PFSK-1 (cell line): ENCODE measurements around the gene SERPINB4.

Experiments
- FOXP2 ChIP-seq: optimal IDR thresholded peaks from 2 replicates; pipeline ENCODE3; 2011; ENCODE audit warnings: borderline replicate concordance, control low read depth, inconsistent platforms; ENCODE audit not compliant: insufficient read depth; ENCODE audit errors: extremely low read length, extremely low read depth
- POLR2AphosphoS5 ChIP-seq: IDR thresholded peaks from 2 replicates; pipeline ENCODE4 v1.6.1; 2012; ENCODE audit warnings: low read depth, mild to moderate bottlenecking, control low read depth, low read length, moderate library complexity
- SIN3A ChIP-seq: IDR thresholded peaks from 2 replicates; pipeline ENCODE4 v1.6.1; 2012; ENCODE audit warnings: mild to moderate bottlenecking, low read length, moderate library complexity, borderline replicate concordance; ENCODE audit not compliant: insufficient read depth
- TAF1 ChIP-seq: IDR thresholded peaks from 2 replicates; pipeline ENCODE4 v1.6.1; 2012; ENCODE audit warnings: low read length, control low read depth, borderline replicate concordance; ENCODE audit not compliant: insufficient read depth
- TF ChIP-seq, protein P1 (sequence below), 2 experiments: IDR thresholded peaks; 2 replicates each; pipeline versions ENCODE4 v1.6.1 to v1.8.0; 2011 to 2012; ENCODE audit warnings: low read depth in 2 of 2, low read length in 2 of 2, control low read depth in 1 of 2, inconsistent platforms in 1 of 2, mild to moderate bottlenecking in 1 of 2, moderate library complexity in 1 of 2; ENCODE audit not compliant: insufficient read depth in 1 of 2

The SERPINB4 gene

DNA sequence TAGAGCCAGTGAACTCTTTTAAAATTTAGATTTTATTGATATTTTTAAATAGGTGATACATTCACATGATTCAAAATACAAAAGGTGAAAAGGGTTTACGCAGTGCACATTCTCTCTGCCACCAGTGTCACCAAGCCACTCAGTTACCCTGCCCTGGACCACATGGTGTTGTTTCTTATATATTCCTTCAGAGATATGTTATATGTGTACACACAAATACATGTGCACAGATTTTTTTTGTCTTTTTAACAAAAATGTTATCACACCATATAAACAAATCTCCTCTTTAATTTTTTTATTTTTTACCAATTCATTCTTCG is 26.2 kb downstream of the SERPINB4 start:
- TF ChIP-seq, protein P1, sequence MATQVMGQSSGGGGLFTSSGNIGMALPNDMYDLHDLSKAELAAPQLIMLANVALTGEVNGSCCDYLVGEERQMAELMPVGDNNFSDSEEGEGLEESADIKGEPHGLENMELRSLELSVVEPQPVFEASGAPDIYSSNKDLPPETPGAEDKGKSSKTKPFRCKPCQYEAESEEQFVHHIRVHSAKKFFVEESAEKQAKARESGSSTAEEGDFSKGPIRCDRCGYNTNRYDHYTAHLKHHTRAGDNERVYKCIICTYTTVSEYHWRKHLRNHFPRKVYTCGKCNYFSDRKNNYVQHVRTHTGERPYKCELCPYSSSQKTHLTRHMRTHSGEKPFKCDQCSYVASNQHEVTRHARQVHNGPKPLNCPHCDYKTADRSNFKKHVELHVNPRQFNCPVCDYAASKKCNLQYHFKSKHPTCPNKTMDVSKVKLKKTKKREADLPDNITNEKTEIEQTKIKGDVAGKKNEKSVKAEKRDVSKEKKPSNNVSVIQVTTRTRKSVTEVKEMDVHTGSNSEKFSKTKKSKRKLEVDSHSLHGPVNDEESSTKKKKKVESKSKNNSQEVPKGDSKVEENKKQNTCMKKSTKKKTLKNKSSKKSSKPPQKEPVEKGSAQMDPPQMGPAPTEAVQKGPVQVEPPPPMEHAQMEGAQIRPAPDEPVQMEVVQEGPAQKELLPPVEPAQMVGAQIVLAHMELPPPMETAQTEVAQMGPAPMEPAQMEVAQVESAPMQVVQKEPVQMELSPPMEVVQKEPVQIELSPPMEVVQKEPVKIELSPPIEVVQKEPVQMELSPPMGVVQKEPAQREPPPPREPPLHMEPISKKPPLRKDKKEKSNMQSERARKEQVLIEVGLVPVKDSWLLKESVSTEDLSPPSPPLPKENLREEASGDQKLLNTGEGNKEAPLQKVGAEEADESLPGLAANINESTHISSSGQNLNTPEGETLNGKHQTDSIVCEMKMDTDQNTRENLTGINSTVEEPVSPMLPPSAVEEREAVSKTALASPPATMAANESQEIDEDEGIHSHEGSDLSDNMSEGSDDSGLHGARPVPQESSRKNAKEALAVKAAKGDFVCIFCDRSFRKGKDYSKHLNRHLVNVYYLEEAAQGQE (IDR thresholded peaks at IDR 0.05; ENCODE audit: insufficient read depth in 1 of 2, low read depth in 2 of 2, low read length in 2 of 2): no peak
- no peak for TF ChIP-seq POLR2AphosphoS5
- no peak for TF ChIP-seq TAF1
- TF ChIP-seq FOXP2: no peak
- TF ChIP-seq SIN3A: no peak

- no peak for TF ChIP-seq SIN3A
- TF ChIP-seq POLR2AphosphoS5: no peak
- TF ChIP-seq FOXP2: no peak
- TF ChIP-seq, protein P1 (IDR thresholded peaks at IDR 0.05; ENCODE audit: insufficient read depth in 1 of 2, low read depth in 2 of 2, low read length in 2 of 2): no peak
- TF ChIP-seq TAF1: no peak
Observed at GRCh38 chr18:63617049-63617914, 26.8 kb downstream of the SERPINB4 start.

GRCh38 chr18:63613420-63613819 is 30.6 kb downstream of the SERPINB4 start:
- TF ChIP-seq, protein P1 (IDR thresholded peaks at IDR 0.05; ENCODE audit: insufficient read depth in 1 of 2, low read depth in 2 of 2, low read length in 2 of 2): no peak
- no peak for TF ChIP-seq POLR2AphosphoS5
- no peak for TF ChIP-seq SIN3A
- no peak for TF ChIP-seq FOXP2
- TF ChIP-seq TAF1: no peak

DNA sequence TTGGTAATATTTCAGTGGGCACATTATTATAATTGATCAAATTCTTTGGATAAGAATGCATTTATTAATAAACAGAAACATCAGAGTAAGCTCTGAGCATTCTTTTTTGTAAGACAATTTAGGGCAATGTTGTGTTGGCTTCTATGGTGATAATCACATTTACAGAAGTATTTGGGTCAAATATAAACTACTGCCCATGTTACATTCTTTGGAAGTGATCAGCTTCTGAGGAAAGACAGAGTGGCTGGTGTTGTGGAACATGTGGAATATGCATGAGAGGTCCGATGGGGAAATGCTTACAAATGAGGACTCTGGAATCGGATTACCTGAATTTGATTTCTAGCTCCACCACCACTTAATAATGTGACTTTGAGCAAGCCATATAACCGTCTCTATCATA is 37.5 kb downstream of the SERPINB4 start:
- TF ChIP-seq FOXP2 (no peak), POLR2AphosphoS5 (no peak)

DNA sequence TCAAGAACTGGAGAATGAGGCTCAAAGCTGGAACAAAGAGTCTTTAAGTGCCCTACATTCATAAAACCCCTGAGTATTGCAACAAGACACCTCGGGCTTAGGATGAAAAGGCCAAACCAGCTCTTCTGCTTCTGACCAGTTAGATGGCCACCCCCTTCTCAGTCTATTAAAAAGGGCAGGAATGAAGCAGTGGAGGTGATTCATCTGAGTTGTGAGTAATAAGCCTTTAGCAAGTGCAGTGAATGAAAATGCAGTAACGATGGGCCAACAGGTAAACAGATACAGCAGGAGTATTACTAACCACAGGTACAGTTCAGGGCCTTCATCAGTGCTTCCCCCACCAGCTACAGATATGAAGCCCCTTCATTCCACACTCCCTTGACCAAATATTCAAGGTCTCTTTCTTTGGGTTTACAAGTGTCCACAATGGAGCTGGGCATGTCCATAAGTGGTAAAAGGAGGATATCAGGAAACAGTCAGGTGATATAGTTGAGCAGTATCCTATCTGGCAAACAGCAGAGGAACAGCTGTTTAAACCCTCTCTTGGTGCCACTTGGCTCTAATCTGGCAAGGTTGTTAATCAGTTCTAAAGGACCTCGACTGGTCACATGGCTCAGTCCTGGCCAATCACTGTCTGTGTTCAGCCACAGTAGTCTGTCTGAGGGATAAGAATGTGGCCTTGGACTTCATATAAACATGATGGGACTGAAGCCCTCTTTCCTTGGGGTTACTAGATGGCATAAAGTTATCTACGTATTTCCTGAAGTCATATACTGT is 39.1 kb downstream of the SERPINB4 start:
- TF ChIP-seq SIN3A: no peak
- no peak for TF ChIP-seq TAF1
- no peak for TF ChIP-seq FOXP2
- TF ChIP-seq, protein P1 (IDR thresholded peaks at IDR 0.05; ENCODE audit: insufficient read depth in 1 of 2, low read depth in 2 of 2, low read length in 2 of 2): no peak
- TF ChIP-seq POLR2AphosphoS5: no peak
